GM12878 (cell line): ENCODE measurements around the gene SCARB1. TPM values are rescaled to one million over a fixed set of nuclear protein-coding genes. Genes with fewer than 3 reads are reported as not detected.

Experiments
- ATAC-seq: fragments of 200-7000 bp; cut with Tn5 transposase; 3 replicates; pipeline ENCODE4 v1.9.1; 2020; ENCODE audit warnings: mild to moderate bottlenecking, moderate library complexity
- BruUV-seq: library from RNA; stranded (reverse); fragments of 400-500 nt; replicated peaks from 2 replicates; lab custom pipeline; 2021; lab: Mats Ljungman, UMichigan
- CTCF ChIA-PET: fragments of 300-600 bp; sonication (Branson Sonifier 250); formaldehyde crosslinking; extraction: SDS; loops from one replicate; lab custom pipeline; 2021; ENCODE audit warnings: inconsistent platforms; lab: Yijun Ruan, JAX
- POLR2A ChIA-PET: fragments of 350-600 bp; formaldehyde crosslinking; extraction: SDS; loops from one replicate; lab custom pipeline; 2021; ENCODE audit warnings: inconsistent platforms; lab: Charles Lee
- RAD21 ChIA-PET: fragments of 300-600 bp; sonication (Branson Sonifier 250); formaldehyde crosslinking; loops from one replicate; lab custom pipeline; 2023; ENCODE audit warnings: antibody characterized with exemption; ENCODE audit not compliant: unreplicated experiment; lab: Charles Lee
- SMC1A ChIA-PET: fragments of 300-600 bp; sonication (Branson Sonifier 250); formaldehyde crosslinking; loops from one replicate; lab custom pipeline; 2023; ENCODE audit not compliant: unreplicated experiment, uncharacterized antibody; lab: Charles Lee
- DNase-seq: peaks from one replicate; pipeline ENCODE4 v3.0.0-alpha.2; 2011; ENCODE audit warnings: low read depth, low spot score
- FAIRE-seq: peaks from 3 replicates; lab custom pipeline; 2011; peaks lifted over from hg19 to GRCh38; lab: Jason Lieb, UNC
- H2AFZ ChIP-seq: 2 replicates; pipeline ENCODE4 v1.6.0; 2011; ENCODE audit warnings: low read depth, low read length, control low read depth; ENCODE audit not compliant: control insufficient read depth
- H3K27ac ChIP-seq: 2 replicates; pipeline ENCODE4 v1.5.1; 2011; ENCODE audit warnings: control low read depth; ENCODE audit not compliant: control insufficient read depth, insufficient read depth
- H3K27me3 ChIP-seq, 2 experiments: replicated peaks in 1 of 2; 2 replicates each; pipeline versions ENCODE4 v1.6.0 to v1.6.1; 2011; ENCODE audit warnings: low read length in 1 of 2; ENCODE audit not compliant: control insufficient read depth in 2 of 2, insufficient read depth in 2 of 2
- H3K36me3 ChIP-seq, 2 experiments: 2 replicates each; pipeline ENCODE4 v1.5.1; 2011; ENCODE audit warnings: low read length in 1 of 2; ENCODE audit not compliant: control insufficient read depth in 2 of 2, insufficient read depth in 2 of 2
- H3K4me1 ChIP-seq: 2 replicates; pipeline ENCODE4 v1.6.1; 2011; ENCODE audit warnings: mild to moderate bottlenecking, low read length, moderate library complexity, mixed read lengths; ENCODE audit not compliant: control insufficient read depth, insufficient read depth
- H3K4me2 ChIP-seq: 2 replicates; pipeline ENCODE4 v1.6.0; 2011; ENCODE audit warnings: control low read depth; ENCODE audit not compliant: control insufficient read depth, insufficient read depth
- H3K4me3 ChIP-seq: fragments of 200-600 bp; sonication (generic); 2 replicates; pipeline ENCODE4 v1.5.1; 2016
- H3K79me2 ChIP-seq: 2 replicates; pipeline ENCODE4 v1.6.0; 2011; ENCODE audit warnings: low read length; ENCODE audit not compliant: control insufficient read depth, insufficient read depth
- H3K9ac ChIP-seq: 2 replicates; pipeline ENCODE4 v1.8.0; 2011; ENCODE audit warnings: low read length, control low read depth, mixed read lengths; ENCODE audit not compliant: control insufficient read depth, insufficient read depth
- H3K9me3 ChIP-seq: replicated peaks from 3 replicates; pipeline ENCODE4 v1.5.1; 2011; ENCODE audit warnings: mild to moderate bottlenecking, low read length; ENCODE audit not compliant: control insufficient read depth, insufficient read depth
- H4K20me1 ChIP-seq: 2 replicates; pipeline ENCODE4 v1.6.0; 2011; ENCODE audit not compliant: control insufficient read depth, insufficient read depth
- BHLHE40 ChIP-seq, 2 experiments: fragments of 450-650 bp in 1 of 2; IDR thresholded peaks; 2 replicates each; pipeline ENCODE4 v1.6.1; 2011 to 2017; ENCODE audit warnings: low read depth in 2 of 2, borderline replicate concordance in 1 of 2, improper control_type of control experiment in 1 of 2, low read length in 1 of 2, mild to moderate bottlenecking in 1 of 2
- CREB1 ChIP-seq: IDR thresholded peaks from 2 replicates; pipeline ENCODE4 v1.6.1; 2012; ENCODE audit warnings: low read depth, mild to moderate bottlenecking, inconsistent platforms
- ETV6 ChIP-seq, 2 experiments: fragments of 450-650 bp in 1 of 2; IDR thresholded peaks in 1 of 2; conservative IDR thresholded peaks in 1 of 2; 2 replicates each; pipeline ENCODE4 v1.6.1; 2014; ENCODE audit warnings: antibody characterized with exemption in 1 of 2, borderline replicate concordance in 1 of 2, low read depth in 1 of 2, mild to moderate bottlenecking in 1 of 2, moderate library complexity in 1 of 2
- GATAD2B ChIP-seq: fragments of 450-650 bp; conservative IDR thresholded peaks from 2 replicates; pipeline ENCODE4 v1.6.1; 2017; ENCODE audit warnings: low read depth, mild to moderate bottlenecking, moderate library complexity
- MTA2 ChIP-seq: fragments of 450-650 bp; IDR thresholded peaks from 2 replicates; pipeline ENCODE4 v1.6.1; 2016; ENCODE audit warnings: low read depth, mild to moderate bottlenecking, moderate library complexity
- NFIC ChIP-seq: IDR thresholded peaks from 2 replicates; pipeline ENCODE4 v1.6.1; 2012; ENCODE audit warnings: low read depth, mild to moderate bottlenecking, inconsistent platforms, low read length, moderate library complexity
- NRF1 ChIP-seq: conservative IDR thresholded peaks from 2 replicates; pipeline ENCODE4 v1.6.1; 2011; ENCODE audit warnings: mild to moderate bottlenecking, low read depth, low read length, improper control_type of control experiment
- RAD21 ChIP-seq: IDR thresholded peaks from 2 replicates; pipeline ENCODE4 v1.6.1; 2011; ENCODE audit warnings: mild to moderate bottlenecking, low read depth, low read length, moderate library complexity; ENCODE audit not compliant: insufficient read depth
- SMARCA5 ChIP-seq: fragments of 450-650 bp; IDR thresholded peaks from 2 replicates; pipeline ENCODE4 v1.6.1; 2017; ENCODE audit warnings: mild to moderate bottlenecking
- ZNF207 ChIP-seq: fragments of 450-650 bp; IDR thresholded peaks from 2 replicates; pipeline ENCODE4 v1.6.1; 2014; ENCODE audit warnings: antibody characterized with exemption, mild to moderate bottlenecking, borderline replicate concordance
- WGBS: methylation state at CpG from one replicate; pipeline ENCODE4 v1.1.6; 2016; ENCODE audit warnings: low lambda C conversion rate; ENCODE audit not compliant: insufficient replicate concordance, insufficient coverage; ENCODE audit errors: missing lambda C conversion rate; 5-methylcytosine and 5-hydroxymethylcytosine counted together
- in situ Hi-C: fragments of 300-500 bp; cut with MboI; formaldehyde crosslinking; loops from 9 replicates; pipeline ENCODE4 v1.14.3; 2018; ENCODE audit warnings: mixed read lengths
- intact Hi-C: fragments of 100-400 bp; cut with micrococcal nuclease; formaldehyde crosslinking; loops from one replicate; pipeline ENCODE4 v1.14.2; 2022; ENCODE audit not compliant: unreplicated experiment
- polyA plus RNA-seq, 11 experiments: library from polyadenylated mRNA; depleted of rRNA in 4 of 11; unstranded in 6 of 11; stranded (reverse) in 5 of 11; fragments of >200 nt; fragmentation: Nextera tagmentation in 4 of 11; fragmentation: Illumina TruSeq in 1 of 11; extraction: Ambion mirVana in 4 of 11; extraction: Trizol in 1 of 11; gene quantifications; 1 replicate in 1 of 11; 2 replicates in 10 of 11; pipeline versions ENCODE4 v1.2.1 to v1.2.3, GENCODE V29; 2011 to 2016; ENCODE audit warnings: inconsistent platforms in 2 of 11, missing spikeins in 2 of 11, low read depth in 1 of 11
- total RNA-seq, 4 experiments: library from RNA; depleted of rRNA in 3 of 4; stranded (reverse); fragments of >200 nt in 3 of 4; fragmentation: Illumina TruSeq in 1 of 4; extraction: Trizol in 1 of 4; gene quantifications; 2 replicates each; pipeline versions ENCODE4 v1.2.1 to v1.2.3, GENCODE V29; 2013 to 2021
- TF ChIP-seq, protein P1 (sequence below): IDR thresholded peaks from 2 replicates; pipeline ENCODE4 v1.6.1; 2011; ENCODE audit warnings: borderline replicate concordance, low read depth, mild to moderate bottlenecking, moderate library complexity, mixed read lengths, low read length; ENCODE audit not compliant: insufficient read depth; ENCODE audit errors: extremely low read length

Gene SCARB1
- total and polyA plus RNA-seq, 10 of the 15 experiments (the other 5 are each of a cell fraction or from before 2014, with no cell fraction given): 0.34 to 104 (median 63.1) TPM

- Histone ChIP-seq H3K36me3 (peaks cover 4 to 12% of the 10 kb centered on the region in 2 experiments), H3K4me2 (no peak overlapping the region), H3K4me3 (no peak overlapping the region), H4K20me1 (no peaks in the 10 kb centered on the region), H3K27me3 (no peaks in the 10 kb centered on the region), H2AFZ (no peak overlapping the region), H3K27ac (no peak overlapping the region), H3K9me3 (no peaks in the 10 kb centered on the region), H3K9ac (no peak overlapping the region), H3K4me1 (peaks cover 10% of the 10 kb centered on the region), H3K79me2 (peaks cover 79% of the 10 kb centered on the region)
- FAIRE-seq: no peak
- no peak for TF ChIP-seq MTA2
- no peak for TF ChIP-seq ETV6 (conservative IDR thresholded peaks at IDR 0.05 in 1 of 2, IDR thresholded peaks at IDR 0.05 in 1 of 2; ENCODE audit: borderline replicate concordance in 1 of 2, low read depth in 1 of 2)
- TF ChIP-seq, protein P1, sequence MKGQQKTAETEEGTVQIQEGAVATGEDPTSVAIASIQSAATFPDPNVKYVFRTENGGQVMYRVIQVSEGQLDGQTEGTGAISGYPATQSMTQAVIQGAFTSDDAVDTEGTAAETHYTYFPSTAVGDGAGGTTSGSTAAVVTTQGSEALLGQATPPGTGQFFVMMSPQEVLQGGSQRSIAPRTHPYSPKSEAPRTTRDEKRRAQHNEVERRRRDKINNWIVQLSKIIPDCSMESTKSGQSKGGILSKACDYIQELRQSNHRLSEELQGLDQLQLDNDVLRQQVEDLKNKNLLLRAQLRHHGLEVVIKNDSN: no peak
- no peak for TF ChIP-seq ZNF207
- no peak for TF ChIP-seq SMARCA5
- no peak for TF ChIP-seq RAD21
- TF ChIP-seq BHLHE40 (IDR thresholded peaks at IDR 0.05; ENCODE audit: borderline replicate concordance in 1 of 2, low read depth in 2 of 2, low read length in 1 of 2): no peak
- no peak for TF ChIP-seq NRF1
- TF ChIP-seq GATAD2B: no peak
- TF ChIP-seq CREB1: no peak
- TF ChIP-seq NFIC: no peak
- 76% methylated on average over 15 of the region's 15 CpGs for WGBS
- ChIA-PET CTCF (interaction anchor here (0.8 to 1.0 kb wide), 2 partner anchors 21 to 84 kb away, joined by 3 to 4 read pairs; no protein-coding TSS in a partner anchor), RAD21 (no interaction called here), SMC1A (interaction anchor here (1.1 to 1.6 kb wide), 3 partner anchors 27 to 51 kb away, joined by 3 to 4 read pairs (median 4); no protein-coding TSS in a partner anchor), POLR2A (no interaction called here)
- BruUV-seq: TSS peak; percentile 10
- intact Hi-C loops: no loop called here
- no peak for ATAC-seq
- in situ Hi-C loops: no loop called here
- no peak for DNase-seq
Measured at GRCh38 chr12:124855275-124855957, 8.2 kb downstream of the SCARB1 start.
